GM12891 (cell line): Measurements from ENCODE around the gene RPUSD3.

ENCODE experiments used
- POLR2A ChIP-seq: IDR thresholded peaks from 2 replicates; pipeline ENCODE4 v1.6.1; 2011; ENCODE audit warnings: low read depth, low read length, control low read depth
- SPI1 ChIP-seq: IDR thresholded peaks from 2 replicates; pipeline ENCODE4 v1.6.1; 2011; ENCODE audit warnings: low read depth, low read length, control low read depth

DNA sequence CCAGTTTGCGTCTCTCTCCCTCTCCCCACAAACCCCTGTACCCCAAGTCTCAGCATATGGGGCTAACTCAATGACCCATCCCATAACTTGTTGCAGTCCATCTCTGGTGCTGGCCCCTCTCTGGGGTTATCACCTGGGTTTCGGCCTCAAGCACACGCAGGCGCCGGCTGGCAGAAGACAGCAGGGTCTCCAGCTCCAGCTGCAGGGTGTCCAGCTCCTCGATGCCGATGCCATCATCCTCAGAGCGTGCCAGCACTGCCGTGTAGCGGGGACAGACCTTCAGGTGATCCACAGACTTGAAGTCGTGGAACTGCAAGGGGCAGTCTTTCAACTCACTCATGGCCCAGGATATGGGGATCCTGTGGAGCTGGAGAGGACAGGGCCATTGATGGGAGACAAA is 52.7 kb downstream of the RPUSD3 start:
- TF ChIP-seq POLR2A, result no peak
- TF ChIP-seq SPI1, result no peak
